Mucosa of stomach (tissue), 1 donor: ENCODE measurements around the gene SYT3.

ENCODE experiments used
- H3K27me3 ChIP-seq: one replicate; pipeline ENCODE4 v1.7.0; 2013; ENCODE audit warnings: mild to moderate bottlenecking, low read length; ENCODE audit not compliant: control insufficient read depth, insufficient read depth
- H3K36me3 ChIP-seq: one replicate; pipeline ENCODE4 v1.7.0; 2013; ENCODE audit warnings: low read length; ENCODE audit not compliant: control insufficient read depth, insufficient read depth
- H3K4me1 ChIP-seq: one replicate; pipeline ENCODE4 v1.7.0; 2013; ENCODE audit warnings: mild to moderate bottlenecking, low read length; ENCODE audit not compliant: control insufficient read depth, insufficient read depth
- H3K4me3 ChIP-seq: one replicate; pipeline ENCODE4 v1.7.0; 2013; ENCODE audit warnings: low read length
- H3K9ac ChIP-seq: one replicate; pipeline ENCODE4 v1.7.0; 2013; ENCODE audit warnings: mild to moderate bottlenecking, low read length, moderate library complexity
- H3K9me3 ChIP-seq: one replicate; pipeline ENCODE4 v1.7.0; 2013; ENCODE audit warnings: mild to moderate bottlenecking, low read length, moderate library complexity; ENCODE audit not compliant: control insufficient read depth
- donor health status: Pancreatic carcinoma.

The SYT3 gene

DNA sequence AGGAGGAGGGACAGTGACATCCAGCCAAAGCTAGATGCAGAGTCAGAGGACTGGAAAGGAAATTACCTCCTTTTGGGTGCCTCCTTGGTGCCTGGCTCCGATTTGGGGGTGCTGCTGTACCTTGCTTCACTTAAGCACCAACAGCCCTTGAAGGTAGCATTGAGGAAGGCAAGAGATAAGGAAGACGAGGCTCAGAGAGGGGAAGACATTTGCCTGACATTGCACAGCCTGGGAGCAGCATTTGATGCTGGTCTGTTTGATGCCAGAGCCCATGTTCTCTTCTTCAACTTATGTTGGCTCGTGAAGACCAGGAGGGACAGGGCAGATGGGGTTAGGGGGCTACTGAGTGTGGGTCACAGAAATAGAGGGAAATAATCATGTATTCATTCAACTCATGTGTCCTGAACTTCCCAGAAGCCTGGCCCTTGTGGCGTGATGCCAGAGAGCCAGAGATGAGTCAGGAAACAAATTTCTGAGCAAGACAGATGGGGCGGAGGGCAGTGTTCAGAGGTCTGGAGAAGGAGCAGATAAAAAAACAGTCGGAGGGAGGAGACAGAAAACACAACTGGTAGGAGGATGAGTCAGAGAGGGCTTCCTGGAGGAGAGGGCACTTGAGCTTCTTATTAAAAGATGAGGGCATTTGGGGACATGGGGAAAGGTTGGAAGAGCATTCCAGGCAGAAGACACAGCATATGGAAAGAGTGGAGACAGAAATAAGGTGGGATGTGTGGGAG lies 6.6 kb upstream of the SYT3 start:
- Histone ChIP-seq H3K36me3 (no peaks in the 10 kb centered on the region), H3K9me3 (no peaks in the 10 kb centered on the region), H3K4me3 (no peak overlapping the region), H3K27me3 (peaks cover 4% of the 10 kb centered on the region), H3K4me1 (no peaks in the 10 kb centered on the region), H3K9ac (no peak overlapping the region)

DNA sequence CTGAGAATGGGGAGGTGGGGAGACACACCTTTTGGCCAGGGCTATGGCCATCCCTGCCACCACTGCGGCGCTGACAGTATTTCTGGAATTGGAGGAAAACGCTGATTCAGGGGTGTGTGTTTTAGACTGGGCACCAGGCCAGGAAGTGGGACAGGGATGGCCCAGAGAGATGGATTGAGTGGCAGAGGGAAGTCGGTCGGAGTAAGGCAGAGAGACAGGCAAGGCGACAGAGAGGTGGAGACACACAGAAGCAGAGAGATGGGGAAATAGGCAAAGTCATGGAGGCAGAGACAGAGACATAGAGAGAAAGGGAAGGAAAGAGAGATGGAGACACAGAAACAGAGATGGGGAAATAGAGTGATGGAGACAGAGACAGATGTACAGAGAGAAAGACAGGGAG lies 5.4 kb upstream of the SYT3 start:
- Histone ChIP-seq H3K9ac (no peak overlapping the region), H3K27me3 (peaks cover 7% of the 10 kb centered on the region), H3K36me3 (no peaks in the 10 kb centered on the region), H3K4me3 (no peak overlapping the region), H3K4me1 (no peaks in the 10 kb centered on the region), H3K9me3 (no peaks in the 10 kb centered on the region)

DNA sequence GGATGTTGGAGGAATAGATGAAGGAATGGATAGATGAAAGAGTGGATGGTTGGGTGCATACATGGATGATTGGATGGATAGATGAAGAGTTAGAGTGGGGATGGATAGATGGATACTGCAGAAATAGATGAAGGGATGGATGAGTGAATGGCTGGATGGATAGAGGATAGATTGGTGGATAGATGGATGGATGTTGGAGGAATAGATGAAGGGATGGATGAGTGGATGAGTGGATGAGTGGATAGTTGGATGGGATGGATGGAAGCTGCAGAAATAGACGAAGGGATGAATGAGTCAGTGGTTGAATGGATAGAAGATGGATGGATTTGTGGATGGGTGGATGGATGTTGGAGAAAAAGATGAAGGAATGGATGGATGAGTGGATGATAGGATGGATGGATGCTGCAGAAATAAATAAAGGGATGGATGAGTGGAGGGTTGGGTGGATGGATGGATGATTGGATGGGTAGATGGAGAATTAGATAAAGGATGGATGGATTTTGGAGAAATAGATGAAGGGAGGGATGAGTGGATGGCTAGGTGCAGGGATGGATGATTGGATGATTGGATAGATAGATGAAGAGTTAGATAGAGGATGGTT lies 4.7 kb upstream of the SYT3 start:
- H3K4me1 ChIP-seq: no peaks in the 10 kb centered on the region
- no peak overlapping the region for H3K9ac ChIP-seq
- peaks cover 13% of the 10 kb centered on the region for H3K27me3 ChIP-seq
- H3K4me3 ChIP-seq: no peak overlapping the region
- no peaks in the 10 kb centered on the region for H3K9me3 ChIP-seq
- H3K36me3 ChIP-seq: no peaks in the 10 kb centered on the region

DNA sequence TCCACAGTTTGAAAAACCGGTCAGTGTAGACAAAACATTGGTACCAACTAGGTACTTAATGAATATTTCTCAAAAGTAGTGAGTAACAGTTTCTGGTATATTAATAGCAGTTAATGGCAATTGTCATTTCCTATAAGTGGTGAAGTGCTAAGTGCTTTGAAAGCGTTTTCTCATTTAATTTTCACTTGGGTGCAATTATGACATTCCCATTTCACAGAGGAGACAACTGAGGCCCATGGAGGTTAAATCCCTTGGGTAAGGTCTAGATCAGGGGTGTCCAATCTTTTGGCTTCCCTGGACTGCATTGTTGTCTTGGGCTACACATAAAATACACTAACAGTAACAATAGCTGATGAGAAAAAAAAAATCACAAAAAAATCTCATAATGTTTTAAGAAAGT lies 687 bp upstream of the SYT3 start:
- Histone ChIP-seq H3K27me3 (peaks cover 36% of the 10 kb centered on the region), H3K4me1 (no peaks in the 10 kb centered on the region), H3K9ac (no peak overlapping the region), H3K36me3 (no peaks in the 10 kb centered on the region), H3K4me3 (no peak overlapping the region), H3K9me3 (no peaks in the 10 kb centered on the region)

DNA sequence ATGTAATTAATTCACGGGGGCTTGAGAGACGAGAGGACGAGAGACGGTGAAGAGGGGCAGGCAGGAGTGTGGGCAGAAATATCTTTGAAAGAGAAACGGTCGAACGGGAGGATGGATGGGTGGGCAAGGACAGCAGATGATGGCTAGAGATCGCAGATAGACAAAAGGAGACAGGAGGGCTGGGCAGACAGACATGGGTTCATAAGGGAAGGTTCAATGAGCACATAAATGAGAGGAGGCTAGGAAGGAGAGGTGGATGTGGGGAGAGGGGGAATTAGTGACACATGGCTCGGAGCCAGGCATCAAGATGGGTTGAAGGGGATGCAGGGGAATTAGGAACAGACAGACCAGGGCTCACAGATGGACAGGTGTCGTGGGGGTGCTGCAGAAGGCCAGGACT lies 1.1 kb downstream of the SYT3 start:
- peaks cover 10% of the 10 kb centered on the region for H3K9me3 ChIP-seq
- no peaks in the 10 kb centered on the region for H3K4me1 ChIP-seq
- no peaks in the 10 kb centered on the region for H3K36me3 ChIP-seq
- peaks cover 36% of the 10 kb centered on the region for H3K27me3 ChIP-seq
- H3K9ac ChIP-seq: no peak overlapping the region
- no peak overlapping the region for H3K4me3 ChIP-seq

DNA sequence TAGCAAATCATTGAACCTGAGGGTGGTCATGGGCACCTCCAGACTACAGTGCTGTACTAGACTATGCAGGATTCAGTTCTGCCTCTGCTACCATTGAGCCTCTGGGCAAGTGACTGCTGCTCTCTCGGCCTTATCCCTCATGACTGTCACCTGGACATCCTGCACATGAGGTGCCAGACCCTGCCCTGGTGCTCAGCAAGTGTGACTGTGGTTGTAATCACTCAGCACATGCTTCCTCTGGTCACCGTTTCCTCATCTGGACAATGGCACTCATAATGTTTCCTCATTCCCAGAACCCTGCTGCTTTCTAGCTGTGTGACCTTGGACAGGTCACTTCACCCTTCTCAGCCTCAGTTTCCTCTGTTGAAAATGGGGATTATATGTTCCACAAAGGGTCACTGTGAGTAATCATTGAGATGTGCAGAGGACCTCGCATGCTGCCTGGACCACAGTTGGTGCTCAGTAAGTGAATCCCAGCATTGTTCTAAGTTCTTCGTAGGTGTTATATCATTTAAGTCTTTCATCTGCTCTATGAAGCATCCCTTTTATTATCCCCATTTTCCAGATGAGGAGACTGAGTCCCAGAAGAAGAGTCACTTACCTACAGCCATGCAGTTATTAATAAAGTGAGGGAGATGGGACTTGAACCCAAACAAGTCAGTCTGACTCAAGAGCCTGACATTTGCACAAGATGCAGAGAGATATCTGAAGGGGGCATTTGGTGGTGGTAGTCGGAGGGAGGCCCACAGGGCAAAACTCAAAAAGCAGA lies 3.2 kb downstream of the SYT3 start:
- Histone ChIP-seq H3K36me3 (no peaks in the 10 kb centered on the region), H3K4me1 (no peaks in the 10 kb centered on the region), H3K9me3 (peaks cover 11% of the 10 kb centered on the region), H3K9ac (no peak overlapping the region), H3K4me3 (no peak overlapping the region), H3K27me3 (peaks cover 36% of the 10 kb centered on the region)

DNA sequence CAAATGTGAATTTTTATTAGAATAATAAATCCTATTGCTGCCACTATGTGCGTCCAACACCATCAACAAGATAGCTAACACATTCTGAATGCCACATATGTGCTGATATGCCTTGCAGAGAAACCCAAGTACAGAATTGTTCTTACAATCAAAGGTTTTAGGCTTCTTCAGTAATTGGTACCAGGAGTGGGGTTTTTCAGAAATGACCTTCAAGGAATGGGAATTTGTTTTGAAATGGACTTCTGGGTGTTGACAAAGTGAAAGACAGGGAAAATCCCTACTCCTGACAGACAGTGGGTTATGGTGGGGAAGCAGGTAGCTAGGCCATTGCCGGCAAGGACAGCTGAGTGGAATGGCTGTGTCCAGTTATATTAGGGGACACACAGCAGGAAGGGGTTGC lies 5.7 kb downstream of the SYT3 start:
- H3K9me3 ChIP-seq: peaks cover 11% of the 10 kb centered on the region
- no peak overlapping the region for H3K9ac ChIP-seq
- no peaks in the 10 kb centered on the region for H3K36me3 ChIP-seq
- H3K4me1 ChIP-seq: no peaks in the 10 kb centered on the region
- peaks cover 23% of the 10 kb centered on the region for H3K27me3 ChIP-seq
- H3K4me3 ChIP-seq: no peak overlapping the region

DNA sequence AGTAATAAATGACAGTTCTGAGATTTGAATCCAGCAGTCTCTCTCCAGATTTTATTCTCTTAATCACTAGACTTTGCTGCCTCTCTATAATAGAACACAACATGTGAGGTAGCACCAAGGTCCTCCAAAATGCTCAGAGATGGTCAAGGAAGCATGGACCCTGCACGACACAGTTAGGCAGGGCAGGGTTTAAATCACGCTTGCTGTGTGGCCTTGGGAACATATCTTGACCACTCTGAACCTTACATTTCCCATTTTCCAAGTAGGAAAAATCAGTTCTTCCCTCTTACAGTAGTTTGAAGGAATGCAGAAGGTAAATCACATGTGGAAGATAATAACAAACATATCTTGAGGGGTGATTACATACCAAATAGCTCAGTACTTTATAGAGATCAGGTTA lies 6.3 kb downstream of the SYT3 start:
- Histone ChIP-seq H3K27me3 (peaks cover 17% of the 10 kb centered on the region), H3K4me1 (no peaks in the 10 kb centered on the region), H3K9me3 (peaks cover 11% of the 10 kb centered on the region), H3K4me3 (no peak overlapping the region), H3K9ac (no peak overlapping the region), H3K36me3 (no peaks in the 10 kb centered on the region)

DNA sequence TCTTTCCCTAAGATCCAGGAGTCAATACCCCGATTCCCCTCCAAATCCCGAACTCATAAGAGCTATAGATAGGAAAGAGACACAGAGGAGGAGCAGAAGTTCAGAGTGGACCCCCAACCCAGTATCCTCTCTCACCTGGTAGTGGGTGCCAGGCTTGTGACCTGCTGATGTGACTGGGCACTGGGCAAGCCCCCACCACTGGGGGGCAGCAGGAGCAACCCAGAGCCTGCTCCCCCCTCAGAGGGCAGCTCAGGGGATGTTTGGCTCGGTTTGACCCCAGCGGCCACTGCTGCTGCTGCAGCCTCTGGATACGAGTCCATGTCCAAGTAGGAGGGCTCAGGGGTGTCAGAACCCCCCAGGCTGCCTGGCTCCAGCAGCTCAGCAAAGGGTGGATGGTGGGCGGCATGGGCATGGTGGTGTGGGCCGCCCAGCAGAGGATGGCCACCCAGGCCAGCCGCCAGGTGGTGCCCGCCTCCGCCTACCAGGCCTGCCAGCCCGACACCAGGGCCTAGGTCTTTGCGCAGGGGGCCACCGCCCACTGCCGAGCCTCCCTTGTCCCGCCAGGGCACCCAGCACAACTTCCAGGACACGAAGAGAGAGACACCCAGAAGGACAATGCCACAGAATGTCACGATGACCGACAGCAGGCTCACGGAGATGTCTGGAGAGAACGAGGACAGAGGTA lies 7.4 kb downstream of the SYT3 start:
- H3K27me3 ChIP-seq: peaks cover 7% of the 10 kb centered on the region
- no peak overlapping the region for H3K9ac ChIP-seq
- peaks cover 11% of the 10 kb centered on the region for H3K9me3 ChIP-seq
- no peaks in the 10 kb centered on the region for H3K4me1 ChIP-seq
- H3K4me3 ChIP-seq: no peak overlapping the region
- no peaks in the 10 kb centered on the region for H3K36me3 ChIP-seq

DNA sequence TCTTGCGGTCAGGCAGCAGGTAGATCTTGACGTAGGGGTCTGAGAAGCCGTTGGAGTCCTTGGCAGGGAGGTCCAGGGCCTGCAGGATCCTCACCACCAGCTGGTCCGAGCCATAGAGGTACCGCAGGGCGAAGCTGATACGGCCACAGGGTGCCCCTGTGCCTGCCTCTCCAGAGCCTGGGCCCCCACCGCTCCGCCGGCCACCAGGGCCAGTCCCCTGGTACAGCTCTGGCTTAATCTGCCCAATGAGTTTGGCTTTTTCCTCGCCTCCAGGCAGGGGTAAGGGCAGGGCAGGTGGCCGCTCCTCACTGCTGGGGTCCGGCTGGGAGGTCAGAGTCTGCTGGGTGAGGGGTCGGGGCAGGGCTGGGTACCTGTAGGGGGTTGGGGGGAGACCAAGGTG lies 9.9 kb downstream of the SYT3 start:
- Histone ChIP-seq H3K4me1 (no peaks in the 10 kb centered on the region), H3K36me3 (no peaks in the 10 kb centered on the region), H3K9ac (no peak overlapping the region), H3K9me3 (peaks cover 11% of the 10 kb centered on the region), H3K4me3 (no peak overlapping the region), H3K27me3 (no peaks in the 10 kb centered on the region)

DNA sequence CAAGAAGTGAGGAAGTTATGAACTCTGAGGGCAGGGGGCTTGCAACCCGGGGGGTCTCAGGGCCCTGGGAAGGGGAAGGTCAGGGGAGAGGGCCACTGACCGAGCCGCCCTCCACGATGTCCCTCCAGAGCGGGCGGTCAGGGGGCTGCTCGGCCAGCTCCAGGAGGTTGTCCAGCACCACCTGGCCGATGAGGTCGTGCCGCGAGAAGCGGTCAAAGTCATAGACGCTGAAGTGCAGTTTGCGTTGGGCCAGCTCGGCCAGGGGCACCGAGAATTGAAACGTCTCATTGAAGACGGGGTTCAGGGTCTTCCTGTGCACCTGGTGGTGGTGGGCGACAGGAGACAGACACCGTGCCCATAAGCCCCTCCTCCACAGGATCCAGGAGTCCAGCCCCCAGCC lies 10.5 kb downstream of the SYT3 start:
- Histone ChIP-seq H3K4me3 (no peak overlapping the region), H3K36me3 (no peaks in the 10 kb centered on the region), H3K9me3 (peaks cover 7% of the 10 kb centered on the region), H3K27me3 (no peaks in the 10 kb centered on the region), H3K9ac (no peak overlapping the region), H3K4me1 (no peaks in the 10 kb centered on the region)

DNA sequence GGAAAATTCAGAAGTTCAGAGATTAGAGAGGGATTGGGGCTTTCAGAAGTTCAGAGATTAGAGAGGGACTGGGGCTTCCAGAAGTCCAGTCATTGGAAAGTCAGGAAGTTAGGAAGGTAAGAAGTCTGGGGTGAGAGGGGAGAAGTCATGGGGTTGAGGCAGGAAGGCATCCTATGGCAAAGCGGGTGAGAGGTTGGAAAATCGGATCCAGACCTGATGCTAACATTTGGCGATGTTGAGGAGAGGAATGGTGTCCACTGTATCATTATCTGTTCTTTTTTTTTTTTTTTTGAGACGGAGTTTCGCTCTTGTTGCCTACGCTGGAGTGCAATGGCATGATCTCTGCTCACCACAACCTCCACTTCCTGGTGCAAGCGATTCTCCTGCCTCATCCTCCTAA lies 11.1 kb downstream of the SYT3 start:
- no peaks in the 10 kb centered on the region for H3K27me3 ChIP-seq
- H3K4me3 ChIP-seq: no peak overlapping the region
- no peaks in the 10 kb centered on the region for H3K4me1 ChIP-seq

More for the DNA sequence above, 11.1 kb downstream of the SYT3 start:
- Histone ChIP-seq H3K36me3 (no peaks in the 10 kb centered on the region), H3K9ac (no peak overlapping the region), H3K9me3 (peaks cover under 1% of the 10 kb centered on the region)
